Activated CD4-positive, alpha-beta T cell treated with anti-CD3 and anti-CD28 coated beads, Interleukin-2, amount 10 ng/mL, durations not matched to agents 7 days and 5 days (primary cell): ENCODE results near the gene ATF4. TPM values are rescaled to one million over a fixed set of nuclear protein-coding genes. Genes with fewer than 3 reads are reported as not detected.

Source experiments
- CTCF ChIA-PET: fragments of 350-600 bp; sonication (Branson Sonifier 250); formaldehyde crosslinking; loops from one replicate; lab custom pipeline; 2021; ENCODE audit warnings: antibody characterized with exemption; lab: Charles Lee
- POLR2A ChIA-PET: fragments of 350-600 bp; sonication (Branson Sonifier 250); formaldehyde crosslinking; loops from one replicate; lab custom pipeline; 2021; ENCODE audit warnings: antibody characterized with exemption; lab: Charles Lee
- DNase-seq: peaks from one replicate; pipeline ENCODE4 v3.0.0-alpha.2; 2020
- H3K27ac Mint-ChIP-seq: one replicate; pipeline ENCODE4 v1.8.0; 2021; ENCODE audit warnings: mild to moderate bottlenecking, moderate library complexity, mixed read lengths
- H3K27me3 Mint-ChIP-seq: one replicate; pipeline ENCODE4 v1.8.0; 2021; ENCODE audit warnings: mixed read lengths
- H3K36me3 Mint-ChIP-seq: one replicate; pipeline ENCODE4 v1.8.0; 2021; ENCODE audit warnings: low read depth, mixed read lengths
- H3K4me1 Mint-ChIP-seq: one replicate; pipeline ENCODE4 v1.8.0; 2021; ENCODE audit warnings: mixed read lengths
- H3K4me3 Mint-ChIP-seq: one replicate; pipeline ENCODE4 v1.8.0; 2021; ENCODE audit warnings: mild to moderate bottlenecking, moderate library complexity, mixed read lengths
- H3K9me3 Mint-ChIP-seq: one replicate; pipeline ENCODE4 v1.8.0; 2021; ENCODE audit warnings: mixed read lengths
- total RNA-seq, 2 experiments: library from RNA; stranded (reverse); gene quantifications; one replicate each; pipeline ENCODE4 v1.2.3, GENCODE V29; 2021

The ATF4 gene
- total RNA-seq, 2 experiments from 2014 or later, result 372 to 437 TPM

DNA sequence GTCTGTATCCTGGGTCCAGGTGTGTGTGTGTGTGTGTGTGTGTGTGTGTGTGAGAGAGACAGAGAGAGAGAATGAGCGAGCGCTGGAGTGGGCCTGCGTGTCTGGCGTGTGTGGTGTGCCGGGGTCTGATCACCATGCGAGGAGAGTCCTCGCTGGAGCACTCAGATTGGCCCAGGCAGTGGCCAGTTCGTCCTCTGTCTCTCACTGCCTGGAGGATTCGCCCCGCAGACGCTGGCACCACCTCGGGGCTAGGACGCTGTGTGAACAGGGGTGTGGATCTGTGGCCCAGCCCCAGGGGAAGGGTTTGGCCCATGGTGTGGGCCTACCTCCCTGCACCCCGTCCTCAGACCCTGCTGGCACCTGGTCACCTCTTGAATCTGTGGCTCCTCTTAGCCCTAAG is 38.6 kb downstream of the ATF4 start:
- POLR2A ChIA-PET, result no interaction called here
- Mint-ChIP-seq H3K9me3 (no peaks in the 10 kb centered on the region), H3K4me1 (peaks cover 3% of the 10 kb centered on the region), H3K27ac (no peak overlapping the region), H3K36me3 (no peaks in the 10 kb centered on the region), H3K4me3 (no peak overlapping the region), H3K27me3 (peaks cover 47% of the 10 kb centered on the region)
- CTCF ChIA-PET, result interaction anchor here (0.7 to 1.7 kb wide), 6 partner anchors 8 to 480 kb away, joined by 3 to 6 read pairs (median 4); no protein-coding TSS in a partner anchor
- no peak for DNase-seq

DNA sequence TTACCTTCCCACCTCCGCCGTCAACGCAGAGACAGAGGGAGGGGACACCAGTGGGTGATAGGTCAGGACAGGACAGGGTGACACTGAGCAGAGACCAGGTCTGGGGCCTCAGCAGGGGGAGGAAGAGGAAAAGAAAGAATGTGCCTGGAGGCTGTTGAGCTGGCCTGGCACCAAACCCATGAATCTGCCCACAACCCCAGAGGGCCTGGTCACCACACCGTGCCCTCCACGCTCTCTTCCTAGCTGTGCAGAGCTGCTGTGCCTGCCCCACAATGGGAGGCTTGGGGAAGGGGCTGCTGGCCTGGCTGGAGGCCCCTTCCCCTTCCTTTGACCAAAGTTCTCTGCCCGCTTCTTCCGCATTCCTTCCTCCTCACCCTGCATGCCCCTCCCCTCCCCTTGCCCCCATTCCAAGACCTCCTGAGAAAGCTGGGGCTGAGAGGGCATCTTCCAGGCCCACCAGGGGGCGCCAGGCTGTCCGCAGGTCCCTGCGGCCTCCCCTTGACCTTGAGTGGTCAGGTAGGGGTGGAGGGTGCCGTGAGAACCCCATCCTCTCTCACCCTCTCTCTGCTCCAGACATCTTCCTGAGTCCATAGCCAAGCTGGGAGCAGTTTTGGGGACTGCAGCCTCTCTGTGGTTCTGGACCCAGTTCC is 39.2 kb downstream of the ATF4 start:
- CTCF ChIA-PET, result interaction anchor here (0.7 to 1.7 kb wide), 7 partner anchors 8 to 480 kb away, joined by 3 to 6 read pairs (median 4); no protein-coding TSS in a partner anchor
- Mint-ChIP-seq H3K4me1 (peaks cover 3% of the 10 kb centered on the region), H3K27ac (no peak overlapping the region), H3K9me3 (no peaks in the 10 kb centered on the region), H3K27me3 (peaks cover 42% of the 10 kb centered on the region), H3K36me3 (no peaks in the 10 kb centered on the region), H3K4me3 (no peak overlapping the region)
- POLR2A ChIA-PET, result no interaction called here
- DNase-seq, result no peak

- no peaks in the 10 kb centered on the region for H3K9me3 Mint-ChIP-seq
- H3K27me3 Mint-ChIP-seq, result peaks cover 42% of the 10 kb centered on the region
- H3K36me3 Mint-ChIP-seq, result no peaks in the 10 kb centered on the region
- peaks cover 3% of the 10 kb centered on the region for H3K4me1 Mint-ChIP-seq
- POLR2A ChIA-PET, result no interaction called here
- no peak overlapping the region for H3K4me3 Mint-ChIP-seq
- no peak for DNase-seq
- CTCF ChIA-PET, result interaction anchor here (0.8 to 1.7 kb wide), 4 partner anchors 35 to 469 kb away, joined by 3 to 6 read pairs (median 5); no protein-coding TSS in a partner anchor
- no peak overlapping the region for H3K27ac Mint-ChIP-seq
These were observed 39.8 kb downstream of the ATF4 start for GRCh38 chr22:39560127-39560526.

DNA sequence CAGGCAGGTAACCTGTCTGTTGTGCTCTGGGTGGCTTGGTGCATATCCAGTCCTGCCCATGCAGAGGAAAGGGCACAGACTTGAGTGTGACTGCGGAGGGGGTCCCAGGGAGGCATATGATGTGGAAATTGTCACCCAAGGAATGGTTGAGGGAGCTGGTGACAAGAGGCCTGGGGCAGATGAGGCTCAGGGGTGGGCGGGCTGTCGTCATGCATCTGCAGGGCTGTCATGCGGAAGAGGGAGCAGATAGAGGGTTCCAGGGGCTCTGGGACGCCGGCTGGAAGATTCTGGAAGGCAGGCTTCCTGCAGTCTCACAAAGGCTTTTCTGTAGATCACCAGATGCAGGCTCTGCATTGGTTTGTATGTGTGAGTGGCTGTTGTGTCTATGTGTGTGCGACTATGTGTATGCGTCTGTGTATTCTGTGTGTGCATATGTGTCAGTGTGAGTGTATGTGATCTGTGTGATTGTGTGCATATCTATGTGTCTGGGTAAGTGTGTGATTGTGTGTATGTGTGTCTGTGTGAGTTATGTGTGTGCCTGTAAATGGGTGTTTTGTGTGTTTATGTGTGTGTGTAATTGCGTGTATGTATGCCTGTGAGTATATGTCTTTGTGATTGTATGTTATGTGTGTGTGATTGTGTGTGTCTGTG is 42.6 kb downstream of the ATF4 start:
- peaks cover 7% of the 10 kb centered on the region for H3K9me3 Mint-ChIP-seq
- CTCF ChIA-PET, result interaction anchor here (1.5 kb wide), 1 partner anchor 477 kb away, joined by 4 read pairs; no protein-coding TSS in a partner anchor
- no peak overlapping the region for H3K4me3 Mint-ChIP-seq
- peaks cover 17% of the 10 kb centered on the region for H3K4me1 Mint-ChIP-seq
- H3K36me3 Mint-ChIP-seq, result no peaks in the 10 kb centered on the region
- H3K27me3 Mint-ChIP-seq, result peaks cover 22% of the 10 kb centered on the region
- no peak for DNase-seq
- POLR2A ChIA-PET, result interaction anchor here (0.6 kb wide), 1 partner anchor 404 kb away, joined by 4 read pairs; no protein-coding TSS in a partner anchor
- H3K27ac Mint-ChIP-seq, result no peak overlapping the region

GRCh38 chr22:39563571-39564428 is 43.4 kb downstream of the ATF4 start:
- H3K4me1 Mint-ChIP-seq, result peaks cover 19% of the 10 kb centered on the region

DNA sequence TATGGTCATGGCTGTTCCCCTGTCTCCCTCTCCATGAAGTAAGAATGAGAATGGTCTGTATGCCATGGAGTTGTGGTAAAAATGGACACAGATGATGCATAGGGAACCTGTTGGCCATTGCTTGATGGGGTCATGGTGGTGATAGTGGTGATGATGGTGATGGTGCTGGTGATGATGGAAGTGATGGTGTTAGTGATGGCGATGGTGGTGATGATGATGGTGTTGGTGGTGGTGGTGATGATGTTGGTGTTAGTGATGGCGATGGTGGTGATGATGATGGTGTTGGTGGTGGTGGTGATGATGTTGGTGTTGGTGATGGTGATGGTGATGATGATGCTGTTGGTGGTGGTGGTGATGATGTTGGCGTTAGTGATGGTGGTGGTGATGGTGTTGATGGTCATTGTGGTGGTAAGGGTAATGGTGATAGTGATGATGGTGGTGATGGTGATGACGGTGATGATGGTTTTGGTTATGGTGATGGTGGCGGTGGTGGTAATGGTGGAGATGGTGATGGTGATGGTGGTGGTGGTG is 45.1 kb downstream of the ATF4 start:
- Mint-ChIP-seq H3K4me1 (peaks cover 19% of the 10 kb centered on the region), H3K9me3 (peaks cover 7% of the 10 kb centered on the region), H3K27me3 (peaks cover 6% of the 10 kb centered on the region), H3K36me3 (no peaks in the 10 kb centered on the region), H3K27ac (no peak overlapping the region), H3K4me3 (no peak overlapping the region)
- no peak for DNase-seq
- CTCF ChIA-PET, result no interaction called here
- POLR2A ChIA-PET, result no interaction called here

More at GRCh38 chr22:39563571-39564428, 43.4 kb downstream of the ATF4 start:
- Mint-ChIP-seq H3K27ac (no peak overlapping the region), H3K36me3 (no peaks in the 10 kb centered on the region), H3K27me3 (peaks cover 16% of the 10 kb centered on the region), H3K9me3 (peaks cover 7% of the 10 kb centered on the region), H3K4me3 (no peak overlapping the region)
- CTCF ChIA-PET, result interaction anchor here (0.6 kb wide), 1 partner anchor 379 kb away, joined by 3 read pairs; no protein-coding TSS in a partner anchor
- no peak for DNase-seq
- POLR2A ChIA-PET, result no interaction called here

- H3K27ac Mint-ChIP-seq, result peak overlapping the region; percentile 75
- ChIA-PET CTCF (interaction anchor here (0.6 to 1.1 kb wide), 7 partner anchors 9 to 224 kb away, joined by 3 to 4 read pairs (median 4); no protein-coding TSS in a partner anchor), POLR2A (interaction anchor here (0.6 kb wide), 2 partner anchors 305 to 347 kb away, joined by 3 read pairs; no protein-coding TSS in a partner anchor)
- H3K36me3 Mint-ChIP-seq, result no peaks in the 10 kb centered on the region
- no peaks in the 10 kb centered on the region for H3K27me3 Mint-ChIP-seq
- H3K4me3 Mint-ChIP-seq, result no peak overlapping the region
- DNase-seq, result peak; percentile 70
- H3K9me3 Mint-ChIP-seq, result peaks cover 7% of the 10 kb centered on the region
- H3K4me1 Mint-ChIP-seq, result peaks cover 19% of the 10 kb centered on the region
These were observed 47.0 kb downstream of the ATF4 start for GRCh38 chr22:39567135-39567946.

DNA sequence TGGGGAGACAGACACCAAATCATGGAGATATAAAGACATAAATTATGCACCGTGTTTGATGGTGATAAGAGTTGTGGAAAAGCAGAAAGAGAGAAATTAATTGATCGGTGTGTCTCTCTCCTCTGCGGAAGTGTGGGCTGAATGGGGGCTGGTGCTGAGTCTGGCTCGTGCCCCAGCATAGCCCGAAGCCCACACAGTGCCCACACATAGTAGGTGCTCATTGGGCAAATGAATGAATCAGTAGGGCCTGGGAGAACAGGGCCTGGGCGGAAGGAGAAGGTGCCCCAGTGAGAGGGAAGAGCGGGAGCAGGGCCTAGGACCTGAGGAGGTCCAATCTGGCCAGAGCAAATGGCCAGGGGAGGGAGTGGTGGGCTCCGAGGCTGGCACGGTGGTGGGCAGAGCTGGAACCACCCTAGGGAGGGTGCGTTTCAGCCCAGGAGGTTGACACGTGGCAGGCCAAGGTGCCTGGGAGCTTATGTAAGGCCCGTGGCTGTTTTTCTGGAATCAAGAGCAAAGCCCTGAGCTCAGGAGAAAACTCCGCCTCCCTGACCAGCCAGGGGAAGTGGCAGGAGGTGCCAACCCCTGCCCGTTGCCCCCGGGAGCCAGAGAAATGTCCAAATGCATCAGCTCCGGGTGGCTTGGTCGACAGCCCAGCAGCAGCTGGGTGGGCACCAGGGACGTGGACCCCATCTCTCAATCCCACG is 48.1 kb downstream of the ATF4 start:
- no peaks in the 10 kb centered on the region for H3K27me3 Mint-ChIP-seq
- ChIA-PET CTCF (interaction anchor here (1.9 kb wide), 1 partner anchor 11 kb away, joined by 4 read pairs; no protein-coding TSS in a partner anchor), POLR2A (no interaction called here)
- no peak for DNase-seq
- peaks cover 19% of the 10 kb centered on the region for H3K4me1 Mint-ChIP-seq
- H3K27ac Mint-ChIP-seq, result no peak overlapping the region
- no peaks in the 10 kb centered on the region for H3K36me3 Mint-ChIP-seq
- no peak overlapping the region for H3K4me3 Mint-ChIP-seq
- H3K9me3 Mint-ChIP-seq, result peaks cover 7% of the 10 kb centered on the region

DNA sequence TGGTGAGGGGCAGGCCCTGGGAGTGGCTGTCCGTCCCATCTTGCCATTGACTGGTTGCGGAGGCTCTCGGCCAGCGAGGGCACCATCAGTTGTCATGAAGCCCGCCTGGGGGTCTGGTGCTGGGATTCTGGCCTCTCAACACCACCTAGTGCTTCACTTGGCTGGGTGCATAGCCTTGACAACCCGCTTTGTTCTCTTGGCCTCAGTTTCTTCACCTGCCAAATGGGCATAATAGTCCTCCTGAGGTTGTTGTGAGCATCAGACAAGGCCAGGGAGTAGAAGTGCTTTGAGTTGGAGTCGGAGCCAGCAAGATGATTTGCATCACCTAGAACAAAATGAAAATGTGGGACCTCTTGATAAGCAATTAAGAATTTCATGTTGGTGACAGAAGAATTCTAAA is 48.7 kb downstream of the ATF4 start:
- no peaks in the 10 kb centered on the region for H3K36me3 Mint-ChIP-seq
- no peak for DNase-seq
- POLR2A ChIA-PET, result no interaction called here
- peaks cover 7% of the 10 kb centered on the region for H3K9me3 Mint-ChIP-seq
- CTCF ChIA-PET, result interaction anchor here (1.9 kb wide), 1 partner anchor 10 kb away, joined by 4 read pairs; no protein-coding TSS in a partner anchor
- peaks cover 19% of the 10 kb centered on the region for H3K4me1 Mint-ChIP-seq
- no peak overlapping the region for H3K27ac Mint-ChIP-seq
- H3K4me3 Mint-ChIP-seq, result no peak overlapping the region
- no peaks in the 10 kb centered on the region for H3K27me3 Mint-ChIP-seq

GRCh38 chr22:39570226-39570625 is 49.9 kb downstream of the ATF4 start:
- DNase-seq, result no peak
- H3K27me3 Mint-ChIP-seq, result no peaks in the 10 kb centered on the region
- no peak overlapping the region for H3K4me3 Mint-ChIP-seq
- CTCF ChIA-PET, result interaction anchor here (0.6 to 1.9 kb wide), 2 partner anchors 9 to 33 kb away, joined by 3 to 4 read pairs; no protein-coding TSS in a partner anchor
- POLR2A ChIA-PET, result no interaction called here
- H3K27ac Mint-ChIP-seq, result no peak overlapping the region
- peaks cover 19% of the 10 kb centered on the region for H3K4me1 Mint-ChIP-seq
- no peaks in the 10 kb centered on the region for H3K36me3 Mint-ChIP-seq
- peaks cover 7% of the 10 kb centered on the region for H3K9me3 Mint-ChIP-seq

DNA sequence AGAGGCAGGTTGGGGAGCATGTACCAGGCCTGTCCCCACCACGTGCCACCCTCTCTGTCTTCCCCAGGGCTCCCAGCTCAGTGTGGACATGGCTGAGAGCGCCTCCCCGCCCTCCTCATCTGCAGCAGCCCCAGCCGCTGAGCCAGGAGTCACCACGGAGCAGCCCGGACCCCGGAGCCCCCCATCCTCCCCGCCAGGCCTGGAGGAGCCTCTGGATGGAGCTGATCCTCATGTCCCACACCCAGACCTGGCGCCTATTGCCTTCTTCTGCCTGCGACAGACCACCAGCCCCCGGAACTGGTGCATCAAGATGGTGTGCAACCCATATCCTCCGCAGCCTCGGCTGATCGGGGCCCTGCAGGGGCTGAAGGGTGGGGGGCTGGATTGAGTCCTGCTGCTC is 50.3 kb downstream of the ATF4 start, which contains the start of gene CACNA1I:
Gene CACNA1I, plus strand, starts transcription at position 89 of the 400 bp plus-strand sequence. Its CDS starts 0 bp downstream, at position 89.
- no peaks in the 10 kb centered on the region for H3K27me3 Mint-ChIP-seq
- H3K27ac Mint-ChIP-seq, result no peak within 1 kb of the TSS
- DNase-seq, result no peak
- peaks cover 18% of the 10 kb centered on the region for H3K4me1 Mint-ChIP-seq
- ChIA-PET POLR2A (no interaction called here), CTCF (interaction anchor here (0.6 kb wide), 1 partner anchor 34 kb away, joined by 3 read pairs; no protein-coding TSS in a partner anchor)
- H3K9me3 Mint-ChIP-seq, result peaks cover 3% of the 10 kb centered on the region
- no peak within 1 kb of the TSS for H3K4me3 Mint-ChIP-seq
- H3K36me3 Mint-ChIP-seq, result no peaks in the 10 kb centered on the region
